Ovary (tissue), 3 donors: ENCODE results near the gene MAST4.

Experiments
- CTCF ChIP-seq, 3 donors: fragments of 450-650 bp in 2 of 3; fragments of 200-600 bp in 1 of 3; IDR thresholded peaks; one replicate each; pipeline versions ENCODE4 v1.5.1 to v1.8.0; 2016 to 2022; ENCODE audit warnings: antibody characterized with exemption in 3 of 3, mild to moderate bottlenecking in 1 of 3
- POLR2A ChIP-seq: fragments of 450-650 bp; IDR thresholded peaks from one replicate; pipeline ENCODE4 v1.6.1; 2017; ENCODE audit warnings: antibody characterized with exemption, mild to moderate bottlenecking, moderate library complexity
- donor health status: DM: no; HTN: no; CAD: no.

- no peak for TF ChIP-seq POLR2A
- no peak for TF ChIP-seq CTCF (IDR thresholded peaks at IDR 0.05)
Measured at GRCh38 chr5:67176936-67177335, 580.7 kb downstream of the MAST4 start.
